UCSD-AML1 (cell line): Measurements from ENCODE around the gene KRT15.
"Not testable (repeated sequence)": the region's sequence is repeated elsewhere in the genome, so short reads cannot be mapped to it uniquely, and the experiment has no call there.

Experiments used
- DNase-seq: peaks from one replicate; lab custom pipeline; 2025; ENCODE audit not compliant: unreplicated experiment; lab: John Stamatoyannopoulos, UW

Gene KRT15

DNA sequence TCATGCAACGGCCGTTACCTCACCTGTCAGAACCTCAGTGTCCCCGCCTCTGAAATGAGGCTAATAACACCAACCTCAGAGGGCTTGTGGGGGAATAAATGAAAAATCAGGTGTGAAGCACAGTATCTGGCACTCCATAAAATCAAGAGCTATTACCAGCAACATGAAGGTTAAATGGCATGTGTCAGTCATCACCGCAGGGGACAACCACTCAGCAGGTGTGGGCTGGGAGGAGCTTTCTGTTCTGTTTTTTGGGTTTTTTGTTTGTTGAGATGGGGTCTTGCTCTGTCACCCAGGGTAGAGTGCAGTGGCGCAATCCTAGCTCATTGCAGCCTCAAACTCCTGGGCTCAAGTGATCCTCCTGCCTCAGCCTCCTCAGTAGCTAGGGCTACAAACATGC is 26.2 kb upstream of the KRT15 start:
- no peak for DNase-seq

DNA sequence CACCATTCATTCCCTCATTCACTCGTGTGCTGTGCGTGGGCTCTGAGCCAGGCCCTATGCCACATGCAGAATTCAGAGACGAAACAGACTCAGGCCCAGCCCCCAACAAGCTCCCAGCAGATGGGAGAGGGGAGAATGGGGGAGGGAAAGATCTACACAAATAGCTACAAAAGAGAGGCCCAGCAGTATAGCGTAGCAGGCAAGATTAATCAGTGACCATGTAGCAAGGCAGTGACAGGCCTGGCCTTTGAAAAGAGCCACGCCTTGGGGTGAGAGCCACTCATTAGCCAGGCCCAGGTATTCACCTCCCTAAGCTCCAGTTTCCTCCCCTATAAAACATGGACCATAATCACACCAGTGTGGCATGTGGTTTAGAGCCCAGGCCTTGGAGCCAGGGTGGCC is 25.8 kb upstream of the KRT15 start:
- no peak for DNase-seq

DNA sequence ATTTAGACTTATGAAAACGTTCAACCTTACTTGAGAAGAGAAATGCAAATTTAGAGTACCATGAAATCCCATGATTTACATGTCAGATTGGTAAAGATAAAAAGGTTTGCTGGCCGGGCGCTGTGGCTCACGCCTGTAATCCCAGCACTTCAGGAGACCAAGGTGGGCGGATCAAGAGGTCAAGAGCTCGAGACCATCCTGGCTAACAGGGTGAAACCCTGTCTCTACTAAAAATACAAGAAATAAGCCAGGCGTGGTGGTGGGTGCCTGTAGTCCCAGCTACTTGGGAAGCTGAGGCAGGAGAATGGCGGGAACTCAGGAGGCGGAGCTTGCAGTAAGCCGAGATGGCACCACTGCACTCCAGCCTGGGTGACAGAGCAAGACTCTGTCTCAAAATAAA is 24.1 kb upstream of the KRT15 start:
- not testable (repeated sequence) for DNase-seq

GRCh38 chr17:41542357-41542756 is 23.7 kb upstream of the KRT15 start:
- no peak for DNase-seq

DNA sequence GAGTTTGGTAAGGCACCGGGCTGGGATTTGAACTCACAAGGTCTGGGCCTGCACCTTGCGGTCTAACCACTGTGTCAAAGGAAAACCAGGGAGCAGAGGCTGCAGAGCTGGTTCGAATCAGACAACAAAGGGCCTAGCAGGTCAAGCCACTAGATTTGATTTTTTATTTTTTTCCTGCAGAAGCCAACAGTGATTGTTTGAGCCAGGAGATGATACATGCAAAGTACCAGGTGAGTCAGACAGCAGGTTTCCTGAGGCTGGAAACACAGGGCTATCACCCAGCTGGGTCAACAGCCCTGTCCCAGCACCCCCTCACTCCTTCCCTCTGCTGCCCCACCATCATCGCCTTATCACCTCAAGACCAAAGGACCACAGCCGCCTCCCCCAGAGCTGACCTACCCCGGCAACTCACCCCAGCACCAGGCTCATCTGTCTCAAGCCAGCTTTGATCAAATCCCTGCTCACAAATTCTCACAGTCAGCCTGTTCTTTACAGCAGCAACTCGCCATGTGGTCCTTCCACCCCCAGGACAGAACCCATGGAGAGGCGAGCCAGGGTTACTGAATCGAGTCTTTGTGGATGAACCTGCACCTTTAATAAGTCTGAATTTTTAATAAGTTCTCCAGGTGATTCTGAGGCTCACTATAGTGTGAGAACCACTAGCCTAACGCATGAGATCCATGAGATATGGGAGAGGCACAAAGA is 22.4 kb upstream of the KRT15 start:
- DNase-seq, result no peak

GRCh38 chr17:41539979-41540701 is 21.4 kb upstream of the KRT15 start:
- no peak for DNase-seq

DNA sequence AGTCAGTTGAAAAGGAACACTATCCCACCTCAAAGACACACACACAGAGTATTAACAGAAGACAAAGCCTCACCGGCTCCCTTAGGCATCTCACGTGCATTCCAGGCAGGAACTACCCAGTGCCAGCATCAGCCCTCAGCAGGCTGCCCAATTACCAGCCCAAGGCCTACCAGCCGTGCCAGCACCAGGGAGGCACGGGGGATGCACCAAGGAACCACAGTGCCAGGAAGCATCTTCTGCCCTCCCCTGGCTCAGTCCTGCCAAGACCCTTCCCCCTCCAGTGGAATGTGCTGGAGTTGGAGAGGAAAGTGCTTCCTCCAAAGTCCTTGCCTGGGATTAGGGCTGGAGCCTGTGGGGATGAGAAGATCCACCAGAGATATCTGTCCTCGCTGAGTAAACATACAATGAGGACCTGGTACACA is 20.4 kb upstream of the KRT15 start:
- DNase-seq, result no peak

- no peak for DNase-seq
Observed at GRCh38 chr17:41538565-41538991, 19.9 kb upstream of the KRT15 start.

- no peak for DNase-seq
Observed at GRCh38 chr17:41537990-41538389, 19.3 kb upstream of the KRT15 start.

GRCh38 chr17:41537614-41537954 is 18.9 kb upstream of the KRT15 start:
- DNase-seq, result no peak

- DNase-seq, result no peak
Observed at GRCh38 chr17:41536741-41537613, 18.3 kb upstream of the KRT15 start.

DNA sequence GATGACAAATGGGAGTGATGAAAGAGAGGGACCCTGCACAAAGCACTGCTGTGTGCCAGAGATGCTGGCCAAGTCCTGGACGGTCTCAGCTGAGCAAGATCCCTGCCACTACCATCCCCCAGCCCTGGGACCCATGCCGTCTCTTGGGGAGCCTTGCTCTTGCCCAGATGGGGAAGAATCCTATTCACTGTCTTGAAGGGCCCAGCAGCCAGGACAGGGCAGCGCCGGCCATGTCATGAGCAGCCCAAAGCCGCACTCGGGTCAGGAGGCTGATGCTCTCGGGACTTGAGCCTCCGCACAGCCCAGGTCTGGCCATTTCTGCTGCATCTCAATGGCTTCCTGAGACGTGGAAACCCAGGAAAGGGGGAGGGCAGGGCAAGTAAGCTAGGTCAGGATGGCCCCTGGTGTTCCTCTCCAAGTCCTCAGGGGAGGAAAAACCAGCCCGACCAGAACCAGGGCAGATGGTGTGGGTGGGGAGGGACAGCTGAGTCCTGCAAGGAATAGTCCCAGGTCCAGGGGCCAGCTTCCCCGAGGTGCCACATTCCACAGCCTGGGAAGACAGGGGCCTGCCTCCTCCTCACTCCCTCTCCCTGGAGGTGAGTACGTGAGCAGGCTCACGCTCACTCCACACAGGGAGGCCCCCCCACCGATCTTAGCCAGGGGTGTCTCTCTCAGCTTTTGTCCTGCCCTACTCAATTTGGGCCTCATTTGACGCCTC is 17.2 kb upstream of the KRT15 start:
- no peak for DNase-seq

DNA sequence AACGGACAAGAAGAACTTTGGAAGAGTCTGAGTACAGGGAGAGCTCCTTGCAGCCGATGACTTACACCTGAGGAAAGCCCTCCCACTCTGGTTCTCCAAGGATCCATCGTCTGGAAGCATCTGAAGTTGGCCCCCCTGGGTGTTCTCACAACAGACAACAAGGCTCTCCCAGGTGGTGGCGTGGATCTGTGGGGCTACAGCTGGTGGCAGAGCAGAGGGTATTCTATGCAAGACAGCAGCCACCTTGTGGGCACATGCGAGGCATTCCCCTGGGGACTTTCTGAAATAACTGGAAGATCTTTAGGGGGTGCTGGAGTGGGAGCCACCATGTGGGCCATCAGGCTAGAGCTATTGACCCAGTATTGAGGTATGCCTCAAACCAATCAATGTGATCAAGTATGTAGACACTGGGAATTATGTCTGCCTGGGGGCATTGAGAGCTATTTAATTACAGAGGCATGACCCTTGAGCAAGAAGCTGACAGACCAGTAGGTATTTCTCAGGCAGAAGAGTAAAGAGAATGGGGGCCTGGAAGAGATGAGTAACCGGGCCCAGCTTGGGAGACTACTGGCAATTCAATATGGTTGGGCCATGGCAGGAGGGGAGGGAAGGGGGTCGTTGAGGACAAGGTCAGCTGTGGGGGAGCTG is 16.3 kb upstream of the KRT15 start:
- no peak for DNase-seq

DNA sequence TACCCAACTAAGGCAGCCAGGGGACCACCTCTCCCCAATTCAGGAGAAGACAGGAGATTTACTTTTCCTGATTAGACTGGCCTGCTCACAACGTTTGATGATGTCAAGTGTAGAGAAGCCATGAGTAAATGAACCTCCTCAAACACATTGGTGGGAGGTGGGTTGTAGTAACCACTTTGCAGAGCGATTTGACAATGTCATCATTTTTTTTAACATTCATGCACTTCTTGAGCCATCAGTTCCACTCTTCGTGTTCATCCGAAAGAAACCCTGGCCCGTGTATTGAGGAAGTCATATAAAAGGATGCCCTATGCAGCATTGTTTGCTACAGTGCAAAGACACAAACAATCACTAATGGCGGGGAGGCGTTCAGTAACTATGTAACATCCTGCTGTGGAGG is 14.9 kb upstream of the KRT15 start:
- DNase-seq, result no peak

DNA sequence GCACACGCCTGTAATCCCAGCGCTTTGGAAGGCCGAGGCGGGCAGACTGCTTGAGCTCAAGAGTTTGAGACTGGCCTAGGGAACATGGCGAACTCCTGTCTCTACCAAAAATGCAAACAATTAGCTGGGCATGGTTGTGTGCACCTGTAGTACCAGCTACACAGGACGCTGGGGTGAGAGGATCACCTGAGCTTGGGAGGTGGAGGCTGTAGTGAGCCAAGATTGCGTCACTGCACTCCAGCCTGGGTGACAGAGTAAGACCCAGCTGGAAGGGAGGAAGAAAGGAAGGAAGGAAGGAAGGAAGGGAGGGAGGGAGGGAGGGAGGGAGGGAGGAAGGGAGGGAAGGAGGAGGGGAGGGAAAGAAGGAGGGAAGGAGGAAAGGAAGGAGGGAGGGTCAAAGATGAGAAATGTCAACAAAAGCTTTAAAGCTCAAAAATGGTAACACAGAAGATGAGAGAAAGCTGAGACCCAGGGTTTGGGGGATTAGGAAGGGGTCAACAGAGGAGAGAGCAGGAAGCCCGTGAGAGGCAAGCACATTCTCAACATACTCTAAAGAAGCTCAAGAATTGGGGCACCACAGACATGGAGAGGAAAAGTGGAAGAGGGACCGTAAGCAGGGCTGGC is 14.4 kb upstream of the KRT15 start:
- DNase-seq, result no peak

- no peak for DNase-seq
Observed at GRCh38 chr17:41531993-41532392, 13.3 kb upstream of the KRT15 start.

DNA sequence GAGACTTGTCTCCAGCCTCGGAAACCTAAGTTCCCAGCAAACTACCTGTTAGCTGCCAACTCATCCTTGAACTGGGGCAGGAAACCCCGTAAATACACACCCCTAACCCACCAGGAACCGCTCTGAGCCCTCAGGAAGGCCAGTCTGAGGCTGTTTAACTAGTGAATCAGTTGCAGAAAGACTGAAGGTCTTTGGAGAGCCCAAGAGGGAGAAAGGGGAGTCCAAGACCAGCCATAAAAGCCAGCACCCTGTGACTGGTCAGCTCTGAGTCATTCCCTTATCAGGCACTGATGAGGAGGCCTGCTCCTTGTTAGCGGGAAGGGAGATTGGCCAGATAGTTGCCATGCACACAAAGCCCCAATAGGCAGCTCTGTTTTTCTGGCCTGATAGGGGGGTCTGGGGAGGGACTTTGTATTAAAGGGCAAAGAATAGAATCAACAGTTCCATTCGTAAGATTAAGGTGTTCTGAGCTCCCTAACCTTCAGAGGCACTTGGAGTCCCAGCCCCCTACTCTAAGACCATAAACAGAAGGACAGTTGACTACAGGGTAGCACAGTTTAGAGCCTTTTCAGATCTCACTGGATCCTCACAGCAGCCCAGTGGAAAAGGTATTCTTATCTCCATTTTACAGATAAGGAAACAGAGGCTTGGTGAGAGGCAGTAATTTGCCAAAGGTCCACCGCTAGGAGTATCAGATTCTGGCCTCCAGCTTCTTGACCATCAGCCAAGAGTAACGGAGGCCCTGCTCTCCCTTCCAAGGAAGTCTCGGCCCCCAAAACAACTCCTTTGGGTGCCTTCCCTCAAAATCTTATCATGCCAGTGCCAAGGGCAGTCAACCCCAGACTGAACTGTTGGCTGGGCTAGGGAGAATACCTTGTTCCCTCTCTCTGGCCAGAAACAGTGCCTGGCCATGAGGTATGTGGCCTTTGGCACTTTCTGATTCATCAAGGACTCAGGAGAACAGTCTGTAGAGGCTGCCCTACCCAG is 11.7 kb upstream of the KRT15 start:
- DNase-seq, result no peak

DNA sequence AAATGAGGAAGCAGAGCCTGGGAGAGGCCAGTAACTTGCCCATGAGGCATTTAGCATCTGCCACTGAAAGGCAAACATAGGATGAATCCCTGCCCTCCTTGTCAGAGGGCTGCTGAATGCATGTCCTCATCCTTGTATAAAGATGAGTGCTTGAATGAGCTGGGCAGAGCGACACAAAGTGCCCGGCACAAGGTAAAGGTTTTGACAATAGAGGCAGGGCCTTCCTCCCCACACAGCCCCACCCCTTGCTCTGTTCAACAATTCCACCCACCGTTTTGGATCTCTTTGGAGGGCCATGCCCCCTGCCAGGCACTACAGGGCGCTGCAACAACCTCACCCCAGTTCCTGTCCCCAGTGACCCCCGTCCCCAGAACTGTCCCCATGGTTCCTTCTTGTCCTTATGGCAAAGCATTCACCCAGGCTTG is 10.8 kb upstream of the KRT15 start:
- no peak for DNase-seq

DNA sequence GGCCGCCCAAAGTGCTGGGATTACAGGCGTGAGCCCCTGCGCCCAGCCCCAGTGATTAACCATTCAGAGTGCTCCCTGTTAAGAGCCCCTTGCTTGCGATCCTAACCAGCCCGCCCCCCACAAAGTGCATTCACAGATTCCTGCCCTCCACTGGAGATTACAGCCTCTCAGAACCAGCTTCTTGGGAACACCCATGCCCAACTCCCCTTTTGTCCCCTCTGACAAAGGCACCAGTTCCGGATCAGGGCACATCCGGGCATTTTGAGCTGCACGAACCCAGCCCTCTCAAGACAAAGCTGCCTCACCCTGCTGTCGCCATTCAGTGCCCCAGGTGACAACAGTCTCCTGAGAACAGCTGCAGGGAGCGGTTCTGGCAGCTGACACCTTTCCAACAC is 10.3 kb upstream of the KRT15 start:
- no peak for DNase-seq
